Activated CD8-positive, alpha-beta memory T cell treated with anti-CD3 and anti-CD28 coated beads, Interleukin-2, amount 50 U/mL, for 24 hours (primary cell): ENCODE data around the gene CT45A8.
"Not testable (repeated sequence)": the region's sequence is repeated elsewhere in the genome, so short reads cannot be mapped to it uniquely, and the experiment has no call there.

Source experiments
- DNase-seq: peaks from one replicate; pipeline ENCODE4 v3.0.0-alpha.2; 2020; ENCODE audit errors: extremely low read depth

The CT45A8 gene, protein sequence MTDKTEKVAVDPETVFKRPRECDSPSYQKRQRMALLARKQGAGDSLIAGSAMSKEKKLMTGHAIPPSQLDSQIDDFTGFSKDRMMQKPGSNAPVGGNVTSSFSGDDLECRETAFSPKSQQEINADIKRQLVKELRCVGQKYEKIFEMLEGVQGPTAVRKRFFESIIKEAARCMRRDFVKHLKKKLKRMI

DNA sequence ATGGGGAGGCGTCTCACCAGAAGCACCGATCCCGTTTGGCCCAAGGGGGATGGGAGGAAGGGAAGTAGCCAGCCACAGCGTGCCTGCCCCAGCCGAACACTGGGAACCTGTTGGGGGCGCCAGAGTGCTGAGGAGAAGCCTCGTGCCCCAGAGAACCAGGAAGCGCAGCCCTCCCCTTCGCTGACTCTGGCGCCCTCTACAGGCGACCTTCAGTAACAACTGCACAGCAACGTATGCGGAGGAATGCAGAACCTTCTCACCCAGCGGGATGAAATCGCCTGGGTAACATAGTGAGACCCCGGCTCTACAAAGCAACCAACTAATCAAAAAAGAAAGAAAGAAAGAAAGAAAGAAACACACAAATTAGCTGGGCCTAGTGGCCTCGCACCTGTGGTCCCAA lies at the start of gene CT45A8:
CT45A8 (minus strand) TSS at position 101 of the 400 bp plus-strand sequence. CDS start 3,755 bp downstream, outside the sequence.
- not testable (repeated sequence) for DNase-seq

DNA sequence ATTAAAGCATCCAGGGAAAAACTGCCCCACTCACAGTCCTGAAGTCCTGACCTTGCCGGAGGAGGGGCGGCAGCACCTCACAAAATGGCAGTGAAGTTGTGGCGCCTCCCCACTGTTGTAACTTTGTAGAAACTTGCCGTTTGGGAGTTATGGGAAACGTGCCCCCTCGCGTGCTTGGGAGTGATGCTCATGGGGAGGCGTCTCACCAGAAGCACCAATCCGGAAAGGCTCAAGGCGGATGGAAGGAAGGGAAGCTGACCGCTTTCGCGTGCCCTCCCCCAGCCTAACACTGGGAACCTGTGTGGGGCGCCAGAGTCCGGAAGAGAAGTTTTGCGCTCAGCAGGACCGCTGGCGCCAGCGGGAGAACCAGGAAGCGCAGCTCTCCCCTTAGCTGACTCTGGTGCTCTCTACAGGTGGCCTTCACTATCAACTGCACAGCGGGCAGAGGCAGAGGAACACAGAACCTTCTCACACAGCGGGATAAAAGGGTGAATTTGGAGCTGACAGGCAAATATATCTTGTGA lies 39.0 kb upstream of the CT45A8 start, which contains the start of the genes CT45A10 and SAGE1:
CT45A10 (minus strand) TSS at position 151 of the 524 bp plus-strand sequence. CDS start 8,100 bp downstream, outside the sequence.
SAGE1 (plus strand) TSS at position 423 of the 524 bp plus-strand sequence. CDS start 2,527 bp downstream, outside the sequence.
- no peak for DNase-seq

DNA sequence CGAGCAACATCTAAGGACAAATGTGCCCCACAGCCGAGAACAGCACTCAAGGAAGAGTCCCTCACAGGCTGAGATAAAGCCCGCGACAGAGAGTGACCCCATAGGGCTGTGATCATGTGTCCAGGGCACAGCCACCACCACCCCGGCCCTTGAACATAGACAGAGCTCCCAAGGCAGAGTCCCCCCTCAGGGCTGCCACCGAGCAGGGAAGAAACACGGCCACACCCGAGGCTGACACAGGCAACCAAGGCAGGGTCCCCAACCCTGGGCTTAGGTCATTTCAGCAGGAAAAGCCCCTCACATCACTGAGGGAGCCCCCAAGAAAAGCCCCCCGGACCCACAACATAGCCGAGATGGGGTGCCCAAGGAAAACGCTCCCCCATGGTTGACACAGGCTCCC lies 38.4 kb upstream of the CT45A8 start:
- no peak for DNase-seq

- DNase-seq: no peak
Measured at GRCh38 chrX:135890087-135890585, 35.8 kb upstream of the CT45A8 start.

DNA sequence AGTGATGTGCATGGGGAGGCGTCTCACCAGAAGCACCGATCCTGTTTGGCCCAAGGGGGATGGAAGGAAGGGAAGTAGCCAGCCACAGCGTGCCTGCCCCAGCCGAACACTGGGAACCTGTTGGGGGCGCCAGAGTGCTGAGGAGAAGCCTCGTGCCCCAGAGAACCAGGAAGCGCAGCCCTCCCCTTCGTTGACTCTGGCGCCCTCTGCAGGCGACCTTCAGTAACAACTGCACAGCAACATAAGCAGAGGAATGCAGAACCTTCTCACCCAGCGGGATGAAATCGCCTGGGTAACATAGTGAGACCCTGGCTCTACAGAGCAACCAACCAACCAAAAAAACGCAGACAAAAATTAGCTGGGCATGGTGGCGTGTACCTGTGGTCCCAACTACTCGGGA lies 34.6 kb upstream of the CT45A8 start:
- DNase-seq: not testable (repeated sequence)

GRCh38 chrX:135888230-135888629 lies 33.9 kb upstream of the CT45A8 start:
- DNase-seq: not testable (repeated sequence)

- not testable (repeated sequence) for DNase-seq
Measured at GRCh38 chrX:135882741-135883140, 28.4 kb upstream of the CT45A8 start.

GRCh38 chrX:135871712-135872111 lies 17.4 kb upstream of the CT45A8 start, which contains the start of gene CT45A9:
CT45A9 (minus strand) TSS chrX:135871812; CDS start chrX:135868061, 3,751 bp downstream.
- DNase-seq: not testable (repeated sequence)

DNA sequence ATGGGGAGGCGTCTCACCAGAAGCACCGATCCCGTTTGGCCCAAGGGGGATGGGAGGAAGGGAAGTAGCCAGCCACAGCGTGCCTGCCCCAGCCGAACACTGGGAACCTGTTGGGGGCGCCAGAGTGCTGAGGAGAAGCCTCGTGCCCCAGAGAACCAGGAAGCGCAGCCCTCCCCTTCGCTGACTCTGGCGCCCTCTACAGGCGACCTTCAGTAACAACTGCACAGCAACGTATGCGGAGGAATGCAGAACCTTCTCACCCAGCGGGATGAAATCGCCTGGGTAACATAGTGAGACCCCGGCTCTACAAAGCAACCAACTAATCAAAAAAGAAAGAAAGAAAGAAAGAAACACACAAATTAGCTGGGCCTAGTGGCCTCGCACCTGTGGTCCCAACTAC lies 17.2 kb downstream of the CT45A8 start, which contains the start of gene CT45A7:
CT45A7 (minus strand) TSS at position 101 of the 400 bp plus-strand sequence. CDS start 3,747 bp downstream, outside the sequence.
- not testable (repeated sequence) for DNase-seq

GRCh38 chrX:135819912-135820311 lies 34.4 kb downstream of the CT45A8 start, which contains the start of gene CT45A2:
CT45A2 (minus strand) TSS chrX:135820012; CDS start chrX:135816265, 3,747 bp downstream.
- DNase-seq: not testable (repeated sequence)

DNA sequence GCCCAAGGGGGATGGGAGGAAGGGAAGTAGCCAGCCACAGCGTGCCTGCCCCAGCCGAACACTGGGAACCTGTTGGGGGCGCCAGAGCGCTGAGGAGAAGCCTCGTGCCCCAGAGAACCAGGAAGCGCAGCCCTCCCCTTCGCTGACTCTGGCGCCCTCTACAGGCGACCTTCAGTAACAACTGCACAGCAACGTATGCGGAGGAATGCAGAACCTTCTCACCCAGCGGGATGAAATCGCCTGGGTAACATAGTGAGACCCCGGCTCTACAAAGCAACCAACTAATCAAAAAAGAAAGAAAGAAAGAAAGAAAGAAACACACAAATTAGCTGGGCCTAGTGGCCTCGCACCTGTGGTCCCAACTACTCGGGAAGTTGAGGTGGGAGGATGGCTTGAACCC lies 51.7 kb downstream of the CT45A8 start, which contains the start of gene CT45A6:
CT45A6 (minus strand) TSS at position 101 of the 400 bp plus-strand sequence. CDS start 3,794 bp downstream, outside the sequence.
- not testable (repeated sequence) for DNase-seq
